ENCODE measurements around the gene RENBP. TPM values are rescaled to one million over a fixed set of nuclear protein-coding genes. Genes with fewer than 3 reads are reported as not detected.

RENBP gene
- total RNA-seq, 8 experiments from 2014 or later = 5.3 to 46.7 (median 10.6) TPM

DNA sequence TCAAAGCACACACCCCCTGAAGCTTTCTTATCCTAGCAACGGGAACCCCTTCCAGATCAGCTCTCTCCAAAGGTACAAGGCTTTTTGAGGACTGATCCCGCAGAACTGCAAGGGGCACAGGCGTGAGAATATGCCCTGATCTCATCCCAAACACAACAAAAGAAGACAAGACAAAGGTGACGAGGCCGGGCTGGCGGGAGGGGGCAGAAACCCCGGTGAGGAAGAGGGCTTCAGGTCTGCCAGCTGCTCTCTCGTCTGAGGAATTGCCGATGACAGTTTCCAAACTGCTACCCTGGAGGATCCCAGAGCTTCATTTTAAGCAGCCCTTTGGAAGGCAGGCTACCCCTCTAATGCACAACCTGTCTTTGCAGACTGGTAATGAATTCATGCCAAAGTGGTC is 23.8 kb upstream of the RENBP start:
- in situ Hi-C loops (cut with MboI; ENCODE audit: low pct_unique_long_range_greater_than_20kb in 2 of 9, low sequenced_read_pairs in 9 of 9, unreplicated experiment in 9 of 9) = no loop called here

DNA sequence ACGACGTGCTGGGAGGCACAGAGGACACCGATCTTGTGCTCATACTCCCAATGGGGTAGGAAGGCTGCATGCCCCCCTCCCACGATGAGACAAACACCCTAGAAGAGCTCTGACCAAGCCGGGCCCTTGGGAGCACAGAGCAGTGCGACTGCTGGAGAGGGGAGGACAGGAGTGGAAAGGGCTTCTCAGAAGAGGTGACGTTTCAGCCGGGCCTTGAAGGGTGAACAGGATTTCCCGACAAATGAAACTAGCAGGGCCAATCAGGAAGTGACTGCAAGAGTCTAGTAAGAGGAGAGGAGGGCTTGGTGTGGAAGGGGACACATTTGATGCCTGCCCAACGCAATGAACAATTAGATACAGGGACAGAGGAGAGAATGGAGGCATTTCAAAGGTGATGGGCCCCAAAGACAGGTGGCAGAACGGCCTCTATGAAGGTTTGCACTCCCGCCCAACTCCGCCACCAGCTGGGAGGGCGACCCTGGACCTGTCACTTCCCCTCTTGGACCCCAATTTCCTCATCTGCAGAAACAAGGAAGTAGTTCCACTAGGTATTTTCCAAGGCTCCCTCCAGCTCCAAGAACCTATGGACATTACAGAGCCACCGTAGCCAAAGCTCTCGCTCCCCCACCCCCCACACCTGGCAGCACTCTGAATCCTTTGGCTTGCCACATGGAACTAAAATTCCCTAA is 23.2 kb upstream of the RENBP start:
- Histone ChIP-seq H3K27ac (peak overlapping the region in 1 of 2 donors; percentile 55), H3K4me1 (replicated peaks in 1 of 2) (peaks cover 24 to 25% of the 10 kb centered on the region in 2 donors), H3K4me3 (peak overlapping the region in 4 of 5 donors; percentile 84 to 94 (median 92))
- WGBS, 10 experiments = 53 to 100% (median 56%) methylated on average over 2 to 11 of the region's 16 CpGs; no CpG with 5 or more reads in 7 of the 10 experiments
- ATAC-seq (replicated peaks in 6 of 8) = no peak
- in situ Hi-C loops (cut with MboI; ENCODE audit: low pct_unique_long_range_greater_than_20kb in 2 of 9, low sequenced_read_pairs in 9 of 9, unreplicated experiment in 9 of 9) = no loop called here

More for the DNA sequence above, 23.8 kb upstream of the RENBP start:
- 0 to 21% methylated on average over 1 to 5 of the region's 9 CpGs; no CpG with 5 or more reads in 8 of the 10 experiments for WGBS, 10 experiments
- Histone ChIP-seq H3K27ac (peak overlapping the region in 1 of 2 donors; percentile 55), H3K4me1 (replicated peaks in 1 of 2) (peaks cover 24 to 25% of the 10 kb centered on the region in 2 donors), H3K4me3 (peak overlapping the region; percentile 84 to 94 (median 92))
- no peak for ATAC-seq (replicated peaks in 6 of 8)

DNA sequence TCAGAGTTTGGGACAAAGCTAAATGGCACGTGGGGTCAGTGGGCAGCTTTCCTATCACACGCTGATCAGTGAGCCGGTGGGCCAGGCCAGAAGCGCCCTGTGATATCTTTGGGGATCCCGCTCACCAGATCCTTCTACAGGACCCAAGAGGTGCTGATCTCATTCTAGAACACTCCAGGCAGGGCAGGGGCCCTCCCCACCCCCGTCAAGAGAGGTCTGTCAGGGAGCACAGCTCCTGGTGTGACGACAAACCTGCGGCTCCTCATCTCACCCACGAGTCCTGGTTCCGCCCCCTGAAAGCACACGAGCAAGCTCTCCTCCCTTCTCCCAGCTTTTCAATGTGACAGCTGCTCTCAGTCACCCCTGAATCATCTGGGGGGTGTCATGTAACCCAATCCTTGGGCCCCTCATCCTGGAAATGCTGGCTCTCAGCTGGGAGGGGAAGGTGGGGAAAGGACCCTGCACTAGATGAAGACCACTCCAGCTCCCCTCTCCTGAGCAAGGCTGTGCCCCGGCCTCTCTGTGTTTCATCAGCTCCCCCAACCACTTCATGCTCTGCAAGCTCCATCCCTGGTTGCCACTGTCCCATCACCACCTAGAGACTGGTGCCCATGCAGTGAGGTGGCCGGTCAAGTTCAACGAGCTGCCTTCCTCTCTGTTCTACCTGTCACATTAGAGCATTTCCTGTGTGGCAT is 22.5 kb upstream of the RENBP start:
- H3K4me1 ChIP-seq (replicated peaks in 1 of 2) = peaks cover 24 to 25% of the 10 kb centered on the region in 2 donors
- H3K27ac ChIP-seq = no peak overlapping the region
- in situ Hi-C loops (cut with MboI; ENCODE audit: low pct_unique_long_range_greater_than_20kb in 2 of 9, low sequenced_read_pairs in 9 of 9, unreplicated experiment in 9 of 9) = no loop called here
- no peak overlapping the region for H3K4me3 ChIP-seq
- 50 to 100% (median 60%) methylated on average over 1 to 4 of the region's 14 CpGs; no CpG with 5 or more reads in 6 of the 10 experiments for WGBS, 10 experiments
- no peak for ATAC-seq (replicated peaks in 6 of 8)

DNA sequence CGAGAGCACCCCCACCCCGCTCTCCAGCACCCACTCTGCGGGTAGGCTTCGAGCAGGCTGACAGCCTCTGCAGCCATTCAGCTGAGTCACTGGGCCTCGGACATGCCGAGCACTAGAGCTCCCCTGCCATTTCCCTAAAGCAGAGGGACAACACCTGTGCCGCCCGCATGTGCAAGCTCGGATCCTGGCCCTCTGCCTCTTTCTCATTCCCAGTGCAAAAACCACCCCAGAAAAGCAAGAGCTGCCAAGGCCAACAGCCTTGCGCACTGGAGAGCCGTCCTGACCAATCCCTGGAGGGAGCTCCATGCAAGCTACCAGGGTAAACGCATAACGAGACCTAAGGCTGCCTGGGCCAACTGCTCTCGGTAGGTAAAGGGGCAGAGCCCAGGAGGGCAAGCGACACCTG is 21.8 kb upstream of the RENBP start:
- Histone ChIP-seq H3K4me3 (no peak overlapping the region), H3K4me1 (replicated peaks in 1 of 2) (peaks cover 24 to 25% of the 10 kb centered on the region in 2 donors), H3K27ac (no peak overlapping the region)
- in situ Hi-C loops (cut with MboI; ENCODE audit: low pct_unique_long_range_greater_than_20kb in 2 of 9, low sequenced_read_pairs in 9 of 9, unreplicated experiment in 9 of 9) = no loop called here
- no peak for ATAC-seq (replicated peaks in 6 of 8)
- 68% methylated on average over 8 of the region's 15 CpGs; no CpG with 5 or more reads in 9 of the 10 experiments for WGBS, 10 experiments

DNA sequence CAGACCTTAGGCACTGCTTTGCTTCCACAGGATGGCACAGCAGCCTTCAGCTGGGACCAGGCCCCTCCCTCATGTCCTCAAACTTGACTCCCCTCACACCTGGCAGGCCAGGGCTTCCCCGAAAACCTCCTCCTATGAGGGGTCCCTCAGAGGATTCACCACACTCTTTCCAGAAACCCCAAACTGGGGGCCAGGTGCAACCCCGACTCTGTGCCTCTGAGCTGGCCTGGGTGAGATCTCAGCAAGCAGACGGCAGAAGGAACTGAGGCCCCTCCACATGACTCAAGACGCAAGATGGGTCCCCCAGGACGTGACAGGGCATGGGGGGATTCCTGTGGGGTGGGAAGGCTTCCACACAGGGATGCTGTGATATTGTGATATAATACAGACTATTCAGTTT is 21.0 kb upstream of the RENBP start:
- peaks cover 24 to 25% of the 10 kb centered on the region in 2 donors for H3K4me1 ChIP-seq (replicated peaks in 1 of 2)
- in situ Hi-C loops (cut with MboI; ENCODE audit: low pct_unique_long_range_greater_than_20kb in 2 of 9, low sequenced_read_pairs in 9 of 9, unreplicated experiment in 9 of 9) = no loop called here
- H3K27ac ChIP-seq = no peak overlapping the region
- no CpG with 5 or more reads among the region's 5 CpGs for WGBS, 10 experiments
- H3K4me3 ChIP-seq = no peak overlapping the region
- no peak for ATAC-seq (replicated peaks in 6 of 8)

DNA sequence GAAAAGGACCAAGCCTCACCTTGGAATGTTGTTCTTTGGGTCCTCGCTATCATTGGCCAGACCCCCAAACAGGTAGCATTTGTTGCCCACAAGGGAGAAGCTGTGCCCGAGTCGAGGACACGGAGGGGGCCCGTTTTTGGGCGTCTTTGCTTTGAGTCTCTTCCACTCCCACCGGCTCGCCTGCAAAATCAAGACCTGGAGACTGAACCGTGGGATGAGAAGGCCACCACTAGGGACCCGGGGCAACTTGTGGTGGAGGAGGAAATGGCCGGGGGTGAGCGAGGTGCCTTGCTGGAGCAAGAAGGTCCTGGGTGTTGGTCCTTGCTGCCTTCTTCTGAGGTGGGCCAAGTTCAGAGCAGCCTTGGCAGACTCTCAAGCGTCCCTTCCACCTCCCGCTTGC is 19.7 kb upstream of the RENBP start:
- in situ Hi-C loops (cut with MboI; ENCODE audit: low pct_unique_long_range_greater_than_20kb in 2 of 9, low sequenced_read_pairs in 9 of 9, unreplicated experiment in 9 of 9) = no loop called here
- 53% methylated on average over 3 of the region's 14 CpGs; no CpG with 5 or more reads in 9 of the 10 experiments for WGBS, 10 experiments
- no peak for ATAC-seq (replicated peaks in 6 of 8)
- peaks cover 24 to 25% of the 10 kb centered on the region in 2 donors for H3K4me1 ChIP-seq (replicated peaks in 1 of 2)
- no peak overlapping the region for H3K4me3 ChIP-seq
- no peak overlapping the region for H3K27ac ChIP-seq

DNA sequence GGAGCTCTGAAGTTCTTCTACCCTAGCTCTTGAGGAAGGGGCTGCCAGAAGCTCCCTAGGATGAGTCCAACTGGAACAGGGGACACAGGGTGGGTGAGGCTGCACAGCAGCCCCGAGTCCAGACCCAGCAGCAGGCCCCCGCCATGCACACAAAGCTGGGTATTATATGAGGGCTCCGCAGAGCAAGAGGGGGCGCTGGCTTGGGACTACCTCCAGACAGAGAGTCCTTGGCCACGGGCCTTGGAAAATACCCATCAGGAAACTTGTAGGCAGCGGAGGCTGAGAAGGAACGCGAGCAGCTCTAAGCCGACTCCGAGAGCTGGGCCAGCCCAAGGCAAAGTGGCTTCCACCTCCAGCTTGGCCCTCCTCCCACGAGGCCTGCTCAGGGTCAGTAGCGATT is 19.1 kb upstream of the RENBP start:
- Histone ChIP-seq H3K4me3 (no peak overlapping the region), H3K27ac (no peak overlapping the region), H3K4me1 (replicated peaks in 1 of 2) (peaks cover 23 to 24% of the 10 kb centered on the region in 2 donors)
- no peak for ATAC-seq (replicated peaks in 6 of 8)
- in situ Hi-C loops (cut with MboI; ENCODE audit: low pct_unique_long_range_greater_than_20kb in 2 of 9, low sequenced_read_pairs in 9 of 9, unreplicated experiment in 9 of 9) = no loop called here
- WGBS, 10 experiments = 99 to 100% methylated on average over 4 to 10 of the region's 12 CpGs; no CpG with 5 or more reads in 8 of the 10 experiments

DNA sequence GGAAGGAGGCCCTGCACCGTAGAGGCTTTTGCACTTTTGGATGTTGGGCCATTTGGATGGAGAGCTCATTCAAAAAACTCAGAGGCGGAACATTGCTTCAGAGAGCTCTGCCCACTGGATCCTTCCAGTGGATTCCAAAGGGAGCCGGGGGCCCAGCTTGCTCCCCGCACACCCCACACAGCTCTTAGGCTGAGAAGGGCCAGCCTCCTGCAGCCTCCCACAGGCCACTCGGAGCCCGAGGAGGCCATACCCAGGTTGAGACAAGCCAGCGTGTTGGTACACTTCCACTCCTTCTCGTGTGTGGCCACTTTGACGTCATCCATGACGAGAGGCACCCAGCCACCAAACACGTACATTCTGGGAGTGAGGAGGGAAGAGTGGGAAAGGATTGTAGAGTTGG is 16.8 kb upstream of the RENBP start:
- Histone ChIP-seq H3K27ac (no peak overlapping the region), H3K4me1 (replicated peaks in 1 of 2) (peaks cover 2 to 6% of the 10 kb centered on the region in 2 donors), H3K4me3 (no peak overlapping the region)
- in situ Hi-C loops (cut with MboI; ENCODE audit: low pct_unique_long_range_greater_than_20kb in 2 of 9, low sequenced_read_pairs in 9 of 9, unreplicated experiment in 9 of 9) = no loop called here
- WGBS, 10 experiments = 100% methylated on average over 1 of the region's 11 CpGs; no CpG with 5 or more reads in 9 of the 10 experiments
- no peak for ATAC-seq (replicated peaks in 6 of 8)

DNA sequence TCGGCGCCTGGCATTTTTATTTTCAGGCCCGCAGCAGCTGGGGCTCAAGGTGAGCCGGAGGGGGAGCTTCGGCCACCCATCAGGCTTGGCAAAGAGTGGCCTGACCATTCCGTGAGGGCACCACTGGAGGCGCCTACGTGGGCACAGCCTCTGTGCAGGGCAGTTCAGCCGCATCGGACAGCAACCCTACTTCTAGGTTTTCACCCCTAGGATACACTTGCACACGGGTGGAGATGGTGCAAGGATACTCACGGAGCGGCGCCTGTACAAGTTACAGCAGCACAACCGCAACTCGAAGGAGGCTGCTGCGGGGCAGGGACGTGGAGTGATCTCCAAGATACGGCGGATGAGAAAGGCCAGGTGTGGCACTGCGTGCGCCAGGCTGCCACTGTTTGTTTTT is 16.3 kb upstream of the RENBP start:
- Histone ChIP-seq H3K4me3 (no peak overlapping the region), H3K27ac (no peak overlapping the region), H3K4me1 (replicated peaks in 1 of 2) (peaks cover 0 to under 1% of the 10 kb centered on the region in 2 donors)
- WGBS, 10 experiments = 77 to 100% (median 100%) methylated on average over 1 to 6 of the region's 22 CpGs; no CpG with 5 or more reads in 5 of the 10 experiments
- no peak for ATAC-seq (replicated peaks in 6 of 8)
- in situ Hi-C loops (cut with MboI; ENCODE audit: low pct_unique_long_range_greater_than_20kb in 2 of 9, low sequenced_read_pairs in 9 of 9, unreplicated experiment in 9 of 9) = no loop called here

DNA sequence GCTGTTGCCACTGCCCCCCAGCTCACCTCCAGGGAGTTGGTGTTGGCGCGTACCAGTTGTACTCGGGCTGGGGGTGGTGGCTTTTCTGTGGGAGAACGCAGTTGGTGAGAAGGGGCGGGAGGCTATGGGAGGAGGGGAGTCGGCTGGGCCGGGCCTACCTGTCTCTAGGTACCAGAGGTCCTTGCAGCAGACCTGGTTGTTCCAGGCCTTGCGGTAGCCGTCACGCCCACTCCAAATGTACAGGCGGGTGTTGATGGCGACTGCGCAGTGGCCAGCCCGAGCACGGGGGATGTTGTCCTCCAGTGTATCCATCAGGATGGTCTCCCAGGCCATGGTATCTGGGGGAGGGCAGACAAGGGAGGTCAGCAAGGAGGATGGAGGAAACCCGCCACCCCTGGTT is 15.6 kb upstream of the RENBP start:
- in situ Hi-C loops (cut with MboI; ENCODE audit: low pct_unique_long_range_greater_than_20kb in 2 of 9, low sequenced_read_pairs in 9 of 9, unreplicated experiment in 9 of 9) = no loop called here
- Histone ChIP-seq H3K4me1 (replicated peaks in 1 of 2) (no peaks in the 10 kb centered on the region), H3K4me3 (no peak overlapping the region), H3K27ac (no peak overlapping the region)
- ATAC-seq (replicated peaks in 6 of 8) = no peak
- 77 to 100% (median 80%) methylated on average over 1 to 6 of the region's 16 CpGs; no CpG with 5 or more reads in 7 of the 10 experiments for WGBS, 10 experiments

DNA sequence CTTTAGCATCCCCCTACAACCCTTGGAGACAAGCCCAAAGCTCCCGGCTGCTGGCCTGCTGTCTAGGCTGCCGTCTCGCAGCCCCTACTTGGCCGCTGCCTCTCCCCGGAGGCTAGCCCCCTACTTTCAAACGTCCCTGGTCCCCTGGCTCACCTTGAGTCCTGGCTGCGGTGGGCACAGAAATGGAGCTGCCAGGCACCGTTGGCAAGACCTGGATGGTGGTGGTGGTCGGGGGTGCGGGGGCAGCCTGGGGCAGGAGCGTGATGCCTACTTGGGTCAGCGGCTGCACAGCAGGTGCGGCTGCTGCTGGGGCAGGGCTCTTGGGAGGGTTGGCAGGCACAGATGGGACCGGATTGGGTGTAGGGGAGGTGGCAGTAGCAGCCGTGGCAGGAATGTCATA is 15.2 kb upstream of the RENBP start:
- in situ Hi-C loops (cut with MboI; ENCODE audit: low pct_unique_long_range_greater_than_20kb in 2 of 9, low sequenced_read_pairs in 9 of 9, unreplicated experiment in 9 of 9) = no loop called here
- 100% methylated on average over 1 of the region's 15 CpGs; no CpG with 5 or more reads in 9 of the 10 experiments for WGBS, 10 experiments

DNA sequence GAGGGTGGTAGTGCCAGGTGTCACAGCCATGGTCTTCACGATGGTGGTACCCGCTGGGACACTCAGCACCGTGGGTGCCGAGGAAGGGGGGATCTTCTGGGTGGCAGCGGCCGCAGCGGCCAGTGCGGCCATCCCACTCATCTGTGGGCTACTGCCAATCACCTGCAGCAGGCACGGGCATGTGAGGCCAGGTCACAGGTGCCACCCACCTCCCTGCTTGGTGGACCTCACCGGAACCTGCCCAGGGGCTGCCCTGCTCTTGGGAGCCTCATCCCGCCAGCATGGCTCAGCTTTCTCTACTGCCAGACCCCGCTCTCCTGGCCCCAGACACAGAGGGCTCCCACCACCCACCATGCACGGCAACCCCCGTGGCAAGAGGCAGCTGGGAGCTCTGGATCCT is 14.2 kb upstream of the RENBP start:
- no peak overlapping the region for H3K27ac ChIP-seq
- no peaks in the 10 kb centered on the region for H3K4me1 ChIP-seq (replicated peaks in 1 of 2)
- no peak for ATAC-seq (replicated peaks in 6 of 8)
- no CpG with 5 or more reads among the region's 14 CpGs for WGBS, 10 experiments
- H3K4me3 ChIP-seq = no peak overlapping the region
- in situ Hi-C loops (cut with MboI; ENCODE audit: low pct_unique_long_range_greater_than_20kb in 2 of 9, low sequenced_read_pairs in 9 of 9, unreplicated experiment in 9 of 9) = no loop called here

More for the DNA sequence above, 15.2 kb upstream of the RENBP start:
- no peak for ATAC-seq (replicated peaks in 6 of 8)
- H3K4me1 ChIP-seq (replicated peaks in 1 of 2) = no peaks in the 10 kb centered on the region
- H3K4me3 ChIP-seq = no peak overlapping the region
- no peak overlapping the region for H3K27ac ChIP-seq

DNA sequence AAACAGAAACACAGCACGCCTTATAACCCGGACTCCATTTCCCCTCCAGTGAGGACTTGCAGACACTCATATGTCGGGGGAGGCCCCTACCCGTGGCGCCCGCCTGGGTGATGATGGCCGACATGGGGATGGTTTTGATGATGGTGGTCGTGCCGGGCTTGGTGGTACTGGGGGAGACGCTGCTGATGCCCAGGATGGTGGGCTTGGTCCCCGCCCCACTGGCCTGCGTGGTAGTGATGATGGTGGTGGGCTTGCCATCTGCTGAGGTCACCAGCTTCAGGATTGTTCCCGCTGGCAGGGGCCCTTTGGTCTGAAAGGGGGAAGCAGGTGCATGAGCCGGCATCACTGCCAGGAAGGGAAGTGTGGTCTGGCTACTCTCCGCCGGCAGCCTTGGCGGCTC is 12.8 kb upstream of the RENBP start:
- no peak for ATAC-seq (replicated peaks in 6 of 8)
- H3K27ac ChIP-seq = no peak overlapping the region
- WGBS, 10 experiments = 72 to 100% methylated on average over 1 to 4 of the region's 17 CpGs; no CpG with 5 or more reads in 8 of the 10 experiments
- peaks cover 3 to 4% of the 10 kb centered on the region in 2 donors for H3K4me1 ChIP-seq (replicated peaks in 1 of 2)
- in situ Hi-C loops (cut with MboI; ENCODE audit: low pct_unique_long_range_greater_than_20kb in 2 of 9, low sequenced_read_pairs in 9 of 9, unreplicated experiment in 9 of 9) = no loop called here
- H3K4me3 ChIP-seq = no peak overlapping the region

Measured in motor neuron (in vitro differentiated cells).